GM19023 (cell line): Measurements from ENCODE around the gene LANCL2.

ENCODE experiments used
- ATAC-seq: cut with Tn5 transposase; IDR thresholded peaks from one replicate; pipeline ENCODE4 v1.9.1; 2021; ENCODE audit warnings: mild to moderate bottlenecking, moderate library complexity; ENCODE audit not compliant: unreplicated experiment

LANCL2 gene

DNA sequence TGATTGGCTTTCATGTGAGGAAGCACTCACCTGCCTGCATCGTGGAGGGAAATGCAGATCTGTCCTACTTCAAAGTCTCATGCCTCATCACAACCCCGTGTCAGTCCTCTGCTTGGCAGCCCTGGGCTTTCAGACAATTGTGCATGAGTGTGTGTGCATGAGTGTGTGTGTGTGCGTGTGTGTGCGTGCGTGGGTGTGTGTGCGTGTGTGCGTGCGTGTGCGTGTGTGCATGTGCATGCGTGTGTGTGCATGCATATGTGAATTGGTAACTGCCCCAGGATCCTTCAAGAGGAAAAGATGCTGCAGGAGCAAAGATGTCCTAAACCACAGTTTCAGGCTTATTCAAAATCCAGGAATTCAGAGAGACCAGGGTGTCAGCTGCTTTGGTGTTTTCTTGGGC is 71.3 kb downstream of the LANCL2 start:
- no peak for ATAC-seq

- no peak for ATAC-seq
Measured at GRCh38 chr7:55437375-55437774, 72.2 kb downstream of the LANCL2 start.

- ATAC-seq: no peak
Measured at GRCh38 chr7:55438085-55438756, 73.1 kb downstream of the LANCL2 start.

- ATAC-seq: no peak
Measured at GRCh38 chr7:55438757-55439525, 73.8 kb downstream of the LANCL2 start.

DNA sequence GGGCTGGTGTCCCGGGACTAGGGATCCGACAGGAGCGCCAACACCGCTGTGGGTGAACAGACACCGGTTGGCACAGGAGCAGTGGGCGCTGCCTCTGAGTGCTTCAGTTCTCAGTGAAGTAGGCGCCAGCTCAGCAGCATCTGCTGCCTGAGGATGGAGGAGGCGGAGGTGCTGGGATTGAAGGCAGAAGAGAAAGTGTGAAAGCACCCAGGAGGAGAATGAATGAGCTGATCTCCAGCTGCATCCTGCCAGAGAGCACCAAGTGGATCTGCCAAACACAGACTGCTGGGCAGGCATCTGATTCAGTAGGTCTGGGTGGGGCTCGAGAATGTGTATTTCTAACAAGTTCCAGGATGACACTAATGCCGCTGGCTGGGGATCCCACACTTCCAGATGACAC is 74.5 kb downstream of the LANCL2 start:
- ATAC-seq: no peak

- ATAC-seq: no peak
Measured at GRCh38 chr7:55440040-55440690, 75.0 kb downstream of the LANCL2 start.

- ATAC-seq: no peak
Measured at GRCh38 chr7:55441002-55441401, 75.9 kb downstream of the LANCL2 start.

DNA sequence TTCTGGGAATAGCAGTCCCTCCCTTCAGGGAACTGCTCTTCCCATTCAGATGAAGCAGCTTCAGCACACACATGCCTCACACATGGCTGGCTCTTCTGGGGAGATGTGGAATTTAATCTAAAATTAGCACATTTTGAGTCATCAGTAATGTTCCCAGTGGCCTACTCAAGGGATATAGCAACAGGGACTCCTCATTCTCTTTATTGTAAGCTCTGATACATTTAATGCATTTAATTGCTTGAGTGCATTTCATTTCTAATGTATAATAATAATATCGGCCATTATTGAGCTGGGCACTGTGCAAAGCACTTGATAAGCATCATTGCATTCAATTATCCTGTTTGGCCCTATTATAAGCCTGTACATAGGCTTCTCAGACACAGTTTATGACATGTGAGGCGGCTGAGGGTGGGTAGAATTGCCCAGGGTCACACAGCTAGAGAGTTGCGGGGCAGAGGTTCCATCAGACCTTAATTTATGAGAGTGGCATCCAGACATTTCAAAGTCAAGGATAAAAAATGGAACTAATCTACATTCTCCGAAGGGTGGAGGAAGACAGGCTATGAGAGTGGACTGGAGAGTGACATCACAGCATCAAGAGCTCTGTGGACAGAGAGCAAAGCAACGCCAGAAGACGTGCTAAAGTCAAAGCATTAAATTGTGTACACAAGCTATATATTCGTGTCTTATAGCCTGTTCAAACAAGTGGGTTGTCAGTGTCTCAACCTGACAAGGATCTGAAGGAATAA is 76.8 kb downstream of the LANCL2 start:
- ATAC-seq: no peak

GRCh38 chr7:55444786-55445185 is 79.6 kb downstream of the LANCL2 start:
- ATAC-seq: no peak

DNA sequence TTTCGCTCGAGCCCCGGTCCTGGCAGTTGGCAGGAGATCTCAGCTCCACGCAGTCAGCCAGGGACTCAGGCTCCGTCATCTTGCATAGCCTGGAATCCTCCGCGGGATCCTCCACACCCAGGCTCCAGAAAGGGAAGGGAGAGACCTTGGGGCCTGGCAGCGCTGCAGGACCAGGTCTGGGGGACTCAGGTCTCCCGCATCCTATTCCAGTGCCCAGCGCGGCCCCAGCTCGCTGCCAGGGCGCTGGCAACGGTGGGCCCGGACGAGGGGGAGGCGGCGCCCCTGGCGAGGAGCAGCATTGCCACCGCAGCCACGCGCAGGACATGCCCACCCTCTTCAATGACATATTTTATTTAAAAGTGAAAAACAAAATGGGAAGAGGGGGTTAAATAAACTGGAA is 83.4 kb downstream of the LANCL2 start:
- no peak for ATAC-seq

GRCh38 chr7:55449205-55449991 is 84.3 kb downstream of the LANCL2 start:
- no peak for ATAC-seq

DNA sequence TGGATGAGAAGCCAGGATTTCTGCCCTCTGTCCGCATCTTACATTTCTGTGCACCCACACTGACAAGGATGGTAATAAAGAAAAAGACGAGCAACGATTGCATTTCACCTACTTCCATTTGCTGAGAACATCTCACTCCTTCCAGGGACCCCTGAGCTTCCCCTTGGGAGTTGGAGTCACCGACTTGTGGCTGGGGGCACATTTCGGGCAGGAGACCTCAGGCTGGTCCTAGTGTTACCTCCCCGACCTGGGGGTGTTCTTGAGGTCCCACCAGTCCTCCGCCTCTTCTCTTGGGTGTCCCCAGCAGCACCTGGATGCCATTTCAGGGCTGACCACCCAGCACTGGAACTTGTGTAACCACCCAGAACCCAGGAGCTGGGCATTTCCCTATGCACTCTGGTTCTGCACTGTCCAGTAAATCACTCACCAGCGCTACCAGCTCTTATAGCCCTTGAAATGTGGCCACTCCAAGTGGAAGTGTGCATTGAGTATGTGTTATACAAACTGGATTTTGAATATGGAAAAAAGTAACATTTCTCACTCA is 84.9 kb downstream of the LANCL2 start:
- no peak for ATAC-seq

DNA sequence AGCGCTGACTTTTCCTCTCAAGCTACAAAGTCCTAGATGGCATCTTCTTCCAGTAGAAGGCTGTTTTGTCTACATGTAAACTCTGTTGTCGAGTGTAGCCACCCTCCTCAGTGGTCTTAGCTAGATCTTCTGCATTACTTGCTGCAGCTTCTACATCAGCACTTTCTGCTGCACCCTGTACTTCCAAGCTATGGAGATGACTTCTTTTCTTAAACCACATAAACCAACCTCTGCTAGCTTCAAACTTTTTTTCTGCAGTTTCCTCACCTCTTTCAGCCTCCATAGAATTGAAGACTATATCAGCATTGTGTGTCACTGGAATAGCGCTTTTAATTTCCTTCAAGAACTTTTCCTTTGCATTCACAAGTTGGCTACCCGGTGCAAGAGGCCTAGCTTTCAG is 87.8 kb downstream of the LANCL2 start:
- no peak for ATAC-seq

DNA sequence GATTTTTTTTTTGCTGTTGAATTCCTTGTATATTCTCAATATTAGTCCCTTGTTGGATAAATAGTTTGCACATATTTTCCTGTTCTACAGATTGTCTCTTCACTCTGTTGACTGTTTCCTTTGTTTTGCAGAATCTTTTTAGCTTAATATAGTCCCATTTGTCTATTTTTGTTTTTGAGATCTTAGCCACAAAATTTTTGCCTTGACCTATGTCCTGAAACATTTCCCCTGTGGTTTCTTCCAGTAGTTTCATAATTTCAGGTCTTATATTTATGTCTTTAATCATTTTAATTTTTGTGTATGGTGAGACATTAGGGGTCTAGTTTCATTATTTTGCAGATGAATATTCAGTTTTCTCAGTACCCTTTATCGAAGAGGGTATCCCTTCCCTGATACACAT is 92.7 kb downstream of the LANCL2 start:
- no peak for ATAC-seq

DNA sequence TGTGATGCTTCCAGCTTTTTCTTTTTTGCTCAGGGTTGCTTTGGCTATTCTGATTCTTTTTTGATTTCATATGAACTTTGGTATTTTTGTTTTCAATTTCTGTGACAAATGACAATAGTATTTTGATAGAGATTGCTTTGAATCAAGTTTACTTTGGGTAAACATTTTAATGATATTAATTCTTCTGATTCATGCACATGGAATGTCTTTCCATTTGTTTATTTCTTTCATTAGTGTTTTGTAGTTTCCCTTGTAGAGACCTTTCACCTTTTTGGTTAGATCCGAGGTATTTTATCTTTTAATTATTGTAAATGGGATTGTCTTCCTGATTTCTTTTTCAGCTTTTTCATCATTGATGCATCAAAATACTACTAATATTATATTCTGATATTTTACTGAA is 93.2 kb downstream of the LANCL2 start:
- ATAC-seq: no peak

- ATAC-seq: no peak
Measured at GRCh38 chr7:55463686-55464262, 98.6 kb downstream of the LANCL2 start.

- no peak for ATAC-seq
Measured at GRCh38 chr7:55464422-55464821, 99.3 kb downstream of the LANCL2 start.

GRCh38 chr7:55465691-55466090 is 100.6 kb downstream of the LANCL2 start:
- no peak for ATAC-seq

- ATAC-seq: no peak
Measured at GRCh38 chr7:55467047-55467593, 102.0 kb downstream of the LANCL2 start.

- ATAC-seq: no peak
Measured at GRCh38 chr7:55468495-55468894, 103.4 kb downstream of the LANCL2 start.
